Brain microvascular endothelial cell (primary cell): ENCODE results near the gene ENTPD1.
"Not testable (repeated sequence)": the region's sequence is repeated elsewhere in the genome, so short reads cannot be mapped to it uniquely, and the experiment has no call there.

Experiments used
- DNase-seq: peaks from one replicate; pipeline ENCODE4 v3.0.0-alpha.2; 2020
- H3K27ac ChIP-seq: fragments of 250-450 bp; sonication (Bioruptor Pico); 2 replicates; pipeline ENCODE4 v1.5.1; 2020; ENCODE audit warnings: mild to moderate bottlenecking, moderate library complexity
- H3K27me3 ChIP-seq: fragments of 250-450 bp; sonication (Bioruptor Pico); replicated peaks from 2 replicates; pipeline ENCODE4 v1.5.1; 2020; ENCODE audit warnings: mild to moderate bottlenecking
- H3K36me3 ChIP-seq: fragments of 250-450 bp; sonication (Bioruptor Pico); replicated peaks from 2 replicates; pipeline ENCODE4 v1.5.1; 2020; ENCODE audit warnings: mild to moderate bottlenecking
- H3K4me3 ChIP-seq: 2 replicates; pipeline ENCODE4 v1.5.1; 2011; ENCODE audit warnings: low read depth, mild to moderate bottlenecking, control low read depth, low read length, moderate library complexity
- CTCF ChIP-seq: IDR thresholded peaks from 2 replicates; pipeline ENCODE4 v1.5.1; 2011; ENCODE audit warnings: low read depth, mild to moderate bottlenecking, moderate library complexity, low read length, control low read depth, inconsistent platforms; ENCODE audit errors: missing control alignments
- in situ Hi-C: cut with HindIII; loops from 2 replicates; pipeline ENCODE4 v1.10.0; 2017; ENCODE audit warnings: low sequenced_read_pairs, low pct_ligation_motif_present

The ENTPD1 gene

GRCh38 chr10:95873139-95873538, 117.2 kb downstream of the ENTPD1 start:
- Histone ChIP-seq H3K36me3 (peaks cover 5% of the 10 kb centered on the region), H3K27ac (no peak overlapping the region), H3K27me3 (no peaks in the 10 kb centered on the region), H3K4me3 (no peak overlapping the region)
- no peak for DNase-seq
- no peak for TF ChIP-seq CTCF
- in situ Hi-C loops, result loop anchor here (25.0 kb wide), 1 partner anchor 186 kb away; the partner anchor contains the start of gene TCTN3

GRCh38 chr10:95873651-95874050, 117.7 kb downstream of the ENTPD1 start:
- no peak for TF ChIP-seq CTCF
- H3K36me3 ChIP-seq, result peaks cover 5% of the 10 kb centered on the region
- H3K27ac ChIP-seq, result no peak overlapping the region
- H3K27me3 ChIP-seq, result no peaks in the 10 kb centered on the region
- in situ Hi-C loops, result loop anchor here (25.0 kb wide), 1 partner anchor 186 kb away; the partner anchor contains the start of gene TCTN3
- no peak overlapping the region for H3K4me3 ChIP-seq
- no peak for DNase-seq

- not testable (repeated sequence) for DNase-seq, H3K27ac ChIP-seq, H3K4me3 ChIP-seq, H3K36me3 ChIP-seq, H3K27me3 ChIP-seq
- in situ Hi-C loops, result loop anchor here (25.0 kb wide), 1 partner anchor 187 kb away; the partner anchor contains the start of gene TCTN3
Measured at GRCh38 chr10:95874783-95875182, 118.8 kb downstream of the ENTPD1 start.

GRCh38 chr10:95876756-95877155, 120.8 kb downstream of the ENTPD1 start:
- no peak for DNase-seq
- Histone ChIP-seq H3K36me3 (peaks cover 5% of the 10 kb centered on the region), H3K27me3 (no peaks in the 10 kb centered on the region), H3K4me3 (no peak overlapping the region), H3K27ac (no peak overlapping the region)
- TF ChIP-seq CTCF, result no peak
- in situ Hi-C loops, result no loop called here

- H3K4me3 ChIP-seq, result no peak overlapping the region
- no peaks in the 10 kb centered on the region for H3K27me3 ChIP-seq
- in situ Hi-C loops, result no loop called here
- no peak for DNase-seq
- H3K36me3 ChIP-seq, result peaks cover 5% of the 10 kb centered on the region
- H3K27ac ChIP-seq, result no peak overlapping the region
- TF ChIP-seq CTCF, result no peak
Measured at GRCh38 chr10:95877881-95878280, 121.9 kb downstream of the ENTPD1 start.

- TF ChIP-seq CTCF, result no peak
- no peak for DNase-seq
- H3K36me3 ChIP-seq, result no peaks in the 10 kb centered on the region
- in situ Hi-C loops, result no loop called here
- H3K4me3 ChIP-seq, result no peak overlapping the region
- H3K27ac ChIP-seq, result no peak overlapping the region
- H3K27me3 ChIP-seq, result no peaks in the 10 kb centered on the region
Measured at GRCh38 chr10:95880704-95881103, 124.7 kb downstream of the ENTPD1 start.
